Mucosa of stomach (tissue), 1 donor: ENCODE measurements around the gene GC.

Experiments used
- H3K27me3 ChIP-seq: one replicate; pipeline ENCODE4 v1.7.0; 2013; ENCODE audit warnings: mild to moderate bottlenecking, low read length; ENCODE audit not compliant: control insufficient read depth, insufficient read depth
- H3K36me3 ChIP-seq: one replicate; pipeline ENCODE4 v1.7.0; 2013; ENCODE audit warnings: low read length; ENCODE audit not compliant: control insufficient read depth, insufficient read depth
- H3K4me1 ChIP-seq: one replicate; pipeline ENCODE4 v1.7.0; 2013; ENCODE audit warnings: mild to moderate bottlenecking, low read length; ENCODE audit not compliant: control insufficient read depth, insufficient read depth
- H3K4me3 ChIP-seq: one replicate; pipeline ENCODE4 v1.7.0; 2013; ENCODE audit warnings: low read length
- H3K9ac ChIP-seq: one replicate; pipeline ENCODE4 v1.7.0; 2013; ENCODE audit warnings: mild to moderate bottlenecking, low read length, moderate library complexity
- H3K9me3 ChIP-seq: one replicate; pipeline ENCODE4 v1.7.0; 2013; ENCODE audit warnings: mild to moderate bottlenecking, low read length, moderate library complexity; ENCODE audit not compliant: control insufficient read depth
- donor health status: Pancreatic carcinoma.

The GC gene

GRCh38 chr4:71785959-71786358 is 2.1 kb upstream of the GC start:
- no peak overlapping the region for H3K4me3 ChIP-seq
- H3K9me3 ChIP-seq: no peaks in the 10 kb centered on the region
- no peaks in the 10 kb centered on the region for H3K4me1 ChIP-seq
- H3K27me3 ChIP-seq: no peaks in the 10 kb centered on the region
- H3K9ac ChIP-seq: no peak overlapping the region
- H3K36me3 ChIP-seq: no peaks in the 10 kb centered on the region

- Histone ChIP-seq H3K36me3 (no peaks in the 10 kb centered on the region), H3K27me3 (no peaks in the 10 kb centered on the region), H3K4me3 (no peak overlapping the region), H3K4me1 (no peaks in the 10 kb centered on the region), H3K9me3 (no peaks in the 10 kb centered on the region), H3K9ac (no peak overlapping the region)
Observed at GRCh38 chr4:71784569-71785197, 804 bp upstream of the GC start.

GRCh38 chr4:71777891-71778290 is 6.0 kb downstream of the GC start:
- Histone ChIP-seq H3K4me3 (no peak overlapping the region), H3K9me3 (no peaks in the 10 kb centered on the region), H3K4me1 (peaks cover 3% of the 10 kb centered on the region), H3K9ac (no peak overlapping the region), H3K27me3 (no peaks in the 10 kb centered on the region), H3K36me3 (no peaks in the 10 kb centered on the region)

DNA sequence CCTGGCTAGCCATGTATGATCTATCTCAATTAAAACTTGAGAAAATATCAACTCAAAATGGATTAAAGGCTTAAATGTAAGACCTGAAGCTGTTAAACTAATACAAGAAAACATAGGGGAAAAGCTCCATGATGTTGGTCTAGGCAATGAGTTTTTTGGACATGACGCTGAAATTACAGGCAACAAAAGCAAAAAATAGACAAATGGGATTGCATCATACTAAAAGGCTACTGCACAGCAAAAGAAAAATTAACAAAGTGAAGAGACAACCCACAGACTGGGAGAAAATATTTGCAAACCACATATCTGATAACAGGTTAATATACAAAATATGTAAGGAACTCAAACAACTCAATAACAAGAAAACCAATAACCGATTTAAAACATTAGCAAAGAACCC is 8.4 kb downstream of the GC start:
- no peak overlapping the region for H3K9ac ChIP-seq
- H3K9me3 ChIP-seq: no peaks in the 10 kb centered on the region
- H3K36me3 ChIP-seq: no peaks in the 10 kb centered on the region
- peaks cover 3% of the 10 kb centered on the region for H3K4me1 ChIP-seq
- H3K4me3 ChIP-seq: no peak overlapping the region
- H3K27me3 ChIP-seq: no peaks in the 10 kb centered on the region

DNA sequence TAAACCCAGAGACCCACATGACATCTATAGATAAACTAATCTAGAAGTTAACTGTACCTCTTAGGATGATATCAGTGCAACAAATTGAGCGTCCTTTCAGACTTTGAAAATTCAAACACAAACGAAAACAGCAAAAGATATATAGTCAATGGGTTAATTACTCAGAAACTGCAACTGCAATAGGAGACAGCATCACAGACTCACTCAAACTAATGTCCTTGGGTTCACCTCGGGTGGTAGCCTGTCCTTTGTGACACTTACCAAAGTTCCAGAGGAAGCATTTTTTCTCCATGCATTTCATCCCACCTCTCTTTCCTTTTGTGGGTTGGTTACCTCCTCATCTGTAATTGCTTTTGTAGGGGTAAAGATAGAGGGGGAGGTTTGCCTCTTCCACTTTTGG is 9.7 kb downstream of the GC start:
- Histone ChIP-seq H3K9me3 (no peaks in the 10 kb centered on the region), H3K4me3 (no peak overlapping the region), H3K27me3 (no peaks in the 10 kb centered on the region), H3K4me1 (no peaks in the 10 kb centered on the region), H3K9ac (no peak overlapping the region), H3K36me3 (no peaks in the 10 kb centered on the region)

- no peak overlapping the region for H3K4me3 ChIP-seq
- no peaks in the 10 kb centered on the region for H3K9me3 ChIP-seq
- no peak overlapping the region for H3K9ac ChIP-seq
- no peaks in the 10 kb centered on the region for H3K36me3 ChIP-seq
- no peaks in the 10 kb centered on the region for H3K4me1 ChIP-seq
- no peaks in the 10 kb centered on the region for H3K27me3 ChIP-seq
Observed at GRCh38 chr4:71773004-71773403, 10.9 kb downstream of the GC start.

DNA sequence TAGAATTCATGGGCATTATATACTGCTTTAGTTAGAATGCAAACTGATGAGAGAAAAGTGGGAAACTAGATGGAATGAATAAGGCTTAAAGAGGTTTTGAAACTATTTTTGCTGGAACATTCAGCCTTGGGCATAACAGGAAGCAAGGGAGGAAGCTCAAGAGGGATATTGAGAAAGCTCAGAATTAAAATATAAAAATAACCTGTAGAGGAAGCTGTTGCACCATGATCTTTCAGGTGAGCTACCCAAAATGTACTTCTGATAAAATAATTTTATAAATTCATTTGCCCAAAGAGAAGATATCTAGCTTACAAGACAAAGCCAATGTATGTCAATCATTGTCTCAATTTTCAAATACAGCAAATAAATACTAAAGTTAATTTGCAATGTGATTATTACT is 11.3 kb downstream of the GC start:
- no peaks in the 10 kb centered on the region for H3K27me3 ChIP-seq
- H3K9ac ChIP-seq: no peak overlapping the region
- H3K36me3 ChIP-seq: no peaks in the 10 kb centered on the region
- no peaks in the 10 kb centered on the region for H3K4me1 ChIP-seq
- no peak overlapping the region for H3K4me3 ChIP-seq
- H3K9me3 ChIP-seq: no peaks in the 10 kb centered on the region

GRCh38 chr4:71771613-71772012 is 12.3 kb downstream of the GC start:
- Histone ChIP-seq H3K9ac (no peak overlapping the region), H3K4me3 (no peak overlapping the region)

GRCh38 chr4:71769434-71769833 is 14.4 kb downstream of the GC start:
- Histone ChIP-seq H3K9ac (no peak overlapping the region), H3K36me3 (no peaks in the 10 kb centered on the region), H3K9me3 (no peaks in the 10 kb centered on the region), H3K4me3 (no peak overlapping the region), H3K27me3 (no peaks in the 10 kb centered on the region), H3K4me1 (no peaks in the 10 kb centered on the region)

More at GRCh38 chr4:71771613-71772012, 12.3 kb downstream of the GC start:
- Histone ChIP-seq H3K4me1 (no peaks in the 10 kb centered on the region), H3K36me3 (no peaks in the 10 kb centered on the region), H3K27me3 (no peaks in the 10 kb centered on the region), H3K9me3 (no peaks in the 10 kb centered on the region)

DNA sequence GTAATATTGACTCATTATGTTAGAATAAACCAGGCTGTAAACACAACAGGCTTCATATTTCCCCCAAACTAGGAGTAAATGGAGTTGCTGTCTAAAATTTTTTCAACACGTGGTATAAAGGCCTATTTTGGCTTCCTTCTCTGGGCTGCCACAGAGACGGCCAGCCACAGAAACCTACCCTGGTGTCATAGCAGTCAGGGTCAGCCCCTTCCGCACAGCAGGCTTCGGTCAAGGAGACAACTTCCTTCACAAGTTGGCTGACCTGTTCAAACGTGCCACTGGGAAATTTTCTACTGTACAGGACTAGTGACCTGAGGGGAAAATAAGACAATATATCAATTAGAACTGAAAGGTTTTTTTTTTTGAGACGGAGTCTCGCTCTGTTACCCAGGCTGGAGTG is 15.8 kb downstream of the GC start:
- no peaks in the 10 kb centered on the region for H3K27me3 ChIP-seq
- no peaks in the 10 kb centered on the region for H3K9me3 ChIP-seq
- H3K4me3 ChIP-seq: no peak overlapping the region
- no peaks in the 10 kb centered on the region for H3K36me3 ChIP-seq
- no peaks in the 10 kb centered on the region for H3K4me1 ChIP-seq
- H3K9ac ChIP-seq: no peak overlapping the region

GRCh38 chr4:71765821-71766383 is 18.0 kb downstream of the GC start:
- Histone ChIP-seq H3K27me3 (no peaks in the 10 kb centered on the region), H3K9ac (no peak overlapping the region), H3K4me1 (no peaks in the 10 kb centered on the region), H3K4me3 (no peak overlapping the region), H3K9me3 (no peaks in the 10 kb centered on the region), H3K36me3 (no peaks in the 10 kb centered on the region)

GRCh38 chr4:71765350-71765749 is 18.5 kb downstream of the GC start:
- Histone ChIP-seq H3K9ac (no peak overlapping the region), H3K9me3 (no peaks in the 10 kb centered on the region), H3K4me3 (no peak overlapping the region), H3K27me3 (no peaks in the 10 kb centered on the region), H3K4me1 (no peaks in the 10 kb centered on the region), H3K36me3 (no peaks in the 10 kb centered on the region)
